Measurements from ENCODE around the gene JMJD8.

DNA sequence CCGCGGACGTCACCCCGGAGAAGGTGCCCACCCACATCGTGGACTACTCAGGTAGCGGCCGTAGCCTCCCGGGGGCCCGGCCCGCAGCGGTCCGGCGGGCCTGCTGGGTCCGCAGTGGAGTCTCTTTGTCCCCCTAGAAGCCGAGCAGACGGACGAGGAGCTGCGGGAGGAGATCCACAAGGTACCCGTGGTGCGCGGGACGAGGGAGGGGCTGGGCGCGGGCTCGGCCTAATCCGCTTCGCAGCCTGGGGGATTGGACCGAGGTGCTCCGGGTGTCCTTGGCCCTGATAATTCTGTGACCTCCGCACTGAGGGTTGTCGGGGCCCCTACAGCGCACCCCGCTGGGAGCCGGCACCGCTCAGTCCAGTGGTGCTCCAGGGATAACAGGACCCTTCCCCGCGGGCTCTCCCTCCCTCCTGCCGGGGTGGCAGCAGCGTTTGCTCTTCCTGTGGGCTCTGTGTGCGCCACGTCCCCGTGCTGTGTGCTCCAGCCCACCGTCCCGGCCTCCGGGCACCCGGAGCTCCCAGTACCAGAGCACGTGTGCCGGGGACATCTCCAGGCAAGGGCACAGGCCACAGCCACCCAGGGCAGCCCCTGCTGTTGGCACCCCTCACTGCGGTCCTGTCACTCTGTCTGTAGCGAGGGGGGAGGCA lies 15.5 kb downstream of the JMJD8 start:
- TF ChIP-seq POLR2A (IDR thresholded peaks at IDR 0.05) = no peak
- TF ChIP-seq, protein P1, sequence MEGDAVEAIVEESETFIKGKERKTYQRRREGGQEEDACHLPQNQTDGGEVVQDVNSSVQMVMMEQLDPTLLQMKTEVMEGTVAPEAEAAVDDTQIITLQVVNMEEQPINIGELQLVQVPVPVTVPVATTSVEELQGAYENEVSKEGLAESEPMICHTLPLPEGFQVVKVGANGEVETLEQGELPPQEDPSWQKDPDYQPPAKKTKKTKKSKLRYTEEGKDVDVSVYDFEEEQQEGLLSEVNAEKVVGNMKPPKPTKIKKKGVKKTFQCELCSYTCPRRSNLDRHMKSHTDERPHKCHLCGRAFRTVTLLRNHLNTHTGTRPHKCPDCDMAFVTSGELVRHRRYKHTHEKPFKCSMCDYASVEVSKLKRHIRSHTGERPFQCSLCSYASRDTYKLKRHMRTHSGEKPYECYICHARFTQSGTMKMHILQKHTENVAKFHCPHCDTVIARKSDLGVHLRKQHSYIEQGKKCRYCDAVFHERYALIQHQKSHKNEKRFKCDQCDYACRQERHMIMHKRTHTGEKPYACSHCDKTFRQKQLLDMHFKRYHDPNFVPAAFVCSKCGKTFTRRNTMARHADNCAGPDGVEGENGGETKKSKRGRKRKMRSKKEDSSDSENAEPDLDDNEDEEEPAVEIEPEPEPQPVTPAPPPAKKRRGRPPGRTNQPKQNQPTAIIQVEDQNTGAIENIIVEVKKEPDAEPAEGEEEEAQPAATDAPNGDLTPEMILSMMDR (IDR thresholded peaks at IDR 0.05) = no peak

Measured in thyroid gland (tissue), 4 donors.